HG02981 (cell line): Measurements from ENCODE around the gene TMEM51.

Experiments used
- ATAC-seq: cut with Tn5 transposase; IDR thresholded peaks from one replicate; pipeline ENCODE4 v1.9.1; 2021; ENCODE audit warnings: mild to moderate bottlenecking, moderate library complexity; ENCODE audit not compliant: unreplicated experiment

Gene TMEM51

GRCh38 chr1:15191770-15192169 lies 38.2 kb downstream of the TMEM51 start:
- no peak for ATAC-seq

- no peak for ATAC-seq
Observed at GRCh38 chr1:15192916-15193550, 39.5 kb downstream of the TMEM51 start.

- no peak for ATAC-seq
Observed at GRCh38 chr1:15195420-15196052, 42.0 kb downstream of the TMEM51 start.

GRCh38 chr1:15196069-15196468 lies 42.5 kb downstream of the TMEM51 start:
- ATAC-seq: no peak

- no peak for ATAC-seq
Observed at GRCh38 chr1:15196807-15197530, 43.4 kb downstream of the TMEM51 start.

GRCh38 chr1:15197591-15198447 lies 44.3 kb downstream of the TMEM51 start:
- no peak for ATAC-seq

- no peak for ATAC-seq
Observed at GRCh38 chr1:15198684-15199083, 45.1 kb downstream of the TMEM51 start.

- no peak for ATAC-seq
Observed at GRCh38 chr1:15201221-15201620, 47.7 kb downstream of the TMEM51 start.

- ATAC-seq: no peak
Observed at GRCh38 chr1:15201849-15202551, 48.5 kb downstream of the TMEM51 start.

- no peak for ATAC-seq
Observed at GRCh38 chr1:15204931-15205330, 51.4 kb downstream of the TMEM51 start.

GRCh38 chr1:15205586-15206346 lies 52.2 kb downstream of the TMEM51 start:
- no peak for ATAC-seq

- no peak for ATAC-seq
Observed at GRCh38 chr1:15206418-15207030, 53.0 kb downstream of the TMEM51 start.

- no peak for ATAC-seq
Observed at GRCh38 chr1:15207031-15207828, 53.7 kb downstream of the TMEM51 start.

- ATAC-seq: no peak
Observed at GRCh38 chr1:15207829-15208429, 54.4 kb downstream of the TMEM51 start.

GRCh38 chr1:15210651-15211375 lies 57.3 kb downstream of the TMEM51 start:
- ATAC-seq: no peak

GRCh38 chr1:15211424-15211823 lies 57.9 kb downstream of the TMEM51 start:
- ATAC-seq: no peak

- ATAC-seq: no peak
Observed at GRCh38 chr1:15212216-15212953, 58.8 kb downstream of the TMEM51 start.
